DOHH2 (cell line): Measurements from ENCODE around the gene BICC1.

Source experiments
- H3F3A ChIP-seq: fragments of 200-600 bp; sonication (generic), shearing (Covaris generic); 2 replicates; pipeline ENCODE4 v1.6.0; 2016; ENCODE audit warnings: antibody characterized with exemption, mild to moderate bottlenecking; ENCODE audit not compliant: control insufficient read depth, insufficient read depth
- H3K27ac ChIP-seq: fragments of 200-600 bp; sonication (generic); 2 replicates; pipeline ENCODE4 v1.5.1; 2014; ENCODE audit warnings: low read depth, mild to moderate bottlenecking, low read length, moderate library complexity
- H3K27me3 ChIP-seq: fragments of 200-600 bp; sonication (generic); 2 replicates; pipeline ENCODE4 v1.6.1; 2014; ENCODE audit warnings: mild to moderate bottlenecking, low read length, mixed read lengths; ENCODE audit not compliant: control insufficient read depth
- H3K36me3 ChIP-seq: fragments of 200-600 bp; sonication (generic); 2 replicates; pipeline ENCODE4 v1.6.1; 2014; ENCODE audit warnings: mild to moderate bottlenecking, low read length, moderate library complexity, mixed read lengths; ENCODE audit not compliant: control insufficient read depth
- H3K4me1 ChIP-seq: fragments of 200-600 bp; sonication (generic); 2 replicates; pipeline ENCODE4 v1.6.1; 2014; ENCODE audit warnings: mild to moderate bottlenecking, low read length, mixed read lengths; ENCODE audit not compliant: control insufficient read depth
- H3K4me2 ChIP-seq: fragments of 200-600 bp; sonication (generic); 2 replicates; pipeline ENCODE4 v1.6.0; 2014; ENCODE audit warnings: mild to moderate bottlenecking, low read length, moderate library complexity
- H3K4me3 ChIP-seq: fragments of 200-600 bp; sonication (generic); 2 replicates; pipeline ENCODE4 v1.5.1; 2014; ENCODE audit warnings: mild to moderate bottlenecking, low read length, mixed read lengths
- H3K79me2 ChIP-seq: fragments of 200-600 bp; sonication (generic); 2 replicates; pipeline ENCODE4 v1.6.1; 2014; ENCODE audit warnings: mild to moderate bottlenecking, low read length, mixed read lengths; ENCODE audit not compliant: control insufficient read depth
- H3K9me2 ChIP-seq: fragments of 200-600 bp; sonication (generic); replicated peaks from 2 replicates; pipeline ENCODE4 v1.6.1; 2014; ENCODE audit warnings: mild to moderate bottlenecking, low read length, mixed read lengths; ENCODE audit not compliant: control insufficient read depth
- H3K9me3 ChIP-seq: fragments of 200-600 bp; sonication (generic); 2 replicates; pipeline ENCODE4 v1.6.1; 2014; ENCODE audit warnings: antibody characterized with exemption, low read length, mixed read lengths; ENCODE audit not compliant: control insufficient read depth, insufficient read depth
- H4K20me1 ChIP-seq: fragments of 200-600 bp; sonication (generic); 2 replicates; pipeline ENCODE4 v1.6.0; 2014; ENCODE audit warnings: low read depth, mild to moderate bottlenecking, antibody characterized with exemption, low read length, moderate library complexity; ENCODE audit not compliant: control insufficient read depth, insufficient read depth
- CTCF ChIP-seq: fragments of 200-600 bp; sonication (generic); IDR thresholded peaks from one replicate; pipeline ENCODE4 v1.5.1; 2014; ENCODE audit warnings: antibody characterized with exemption, mild to moderate bottlenecking, low read depth, low read length; ENCODE audit not compliant: poor library complexity, severe bottlenecking
- EZH2phosphoT487 ChIP-seq: fragments of 200-600 bp; sonication (generic); IDR thresholded peaks from 2 replicates; pipeline ENCODE4 v1.6.1; 2017; ENCODE audit warnings: borderline replicate concordance, mild to moderate bottlenecking, antibody characterized with exemption, low read length, moderate library complexity, mixed read lengths

BICC1 gene

GRCh38 chr10:58806970-58807628 is 294.4 kb downstream of the BICC1 start:
- Histone ChIP-seq H3K79me2 (no peaks in the 10 kb centered on the region), H3K36me3 (no peaks in the 10 kb centered on the region), H3K4me2 (no peak overlapping the region), H3K4me1 (no peaks in the 10 kb centered on the region), H3K9me3 (no peaks in the 10 kb centered on the region), H3F3A (no peaks in the 10 kb centered on the region), H3K4me3 (no peak overlapping the region), H4K20me1 (no peaks in the 10 kb centered on the region), H3K27ac (no peak overlapping the region), H3K27me3 (no peaks in the 10 kb centered on the region), H3K9me2 (no peaks in the 10 kb centered on the region)
- TF ChIP-seq EZH2phosphoT487 (no peak), CTCF (no peak)

DNA sequence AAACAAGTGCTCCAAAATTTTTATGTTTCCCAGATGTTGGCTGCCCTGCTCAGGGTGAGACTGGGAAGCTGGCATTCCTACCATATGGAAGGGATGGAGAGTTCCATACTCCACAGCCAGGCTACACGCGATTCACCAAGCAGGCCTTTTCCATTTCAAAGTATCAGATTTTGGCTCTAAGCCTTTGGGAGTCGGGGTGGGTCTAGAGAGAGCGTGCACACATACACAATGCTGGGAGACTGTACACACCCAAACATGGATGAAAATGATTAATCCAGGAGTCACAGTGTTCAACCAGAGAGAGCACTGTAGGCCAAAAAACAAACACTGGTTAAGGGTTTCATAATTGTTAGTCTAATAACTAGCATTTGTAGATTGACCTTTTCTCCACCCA is 295.0 kb downstream of the BICC1 start:
- Histone ChIP-seq H3K9me3 (no peaks in the 10 kb centered on the region), H3F3A (no peaks in the 10 kb centered on the region), H3K4me2 (no peak overlapping the region), H3K36me3 (no peaks in the 10 kb centered on the region), H3K4me1 (no peaks in the 10 kb centered on the region), H4K20me1 (no peaks in the 10 kb centered on the region), H3K79me2 (no peaks in the 10 kb centered on the region), H3K27me3 (no peaks in the 10 kb centered on the region), H3K9me2 (no peaks in the 10 kb centered on the region), H3K27ac (no peak overlapping the region), H3K4me3 (no peak overlapping the region)
- TF ChIP-seq EZH2phosphoT487 (no peak), CTCF (no peak)

DNA sequence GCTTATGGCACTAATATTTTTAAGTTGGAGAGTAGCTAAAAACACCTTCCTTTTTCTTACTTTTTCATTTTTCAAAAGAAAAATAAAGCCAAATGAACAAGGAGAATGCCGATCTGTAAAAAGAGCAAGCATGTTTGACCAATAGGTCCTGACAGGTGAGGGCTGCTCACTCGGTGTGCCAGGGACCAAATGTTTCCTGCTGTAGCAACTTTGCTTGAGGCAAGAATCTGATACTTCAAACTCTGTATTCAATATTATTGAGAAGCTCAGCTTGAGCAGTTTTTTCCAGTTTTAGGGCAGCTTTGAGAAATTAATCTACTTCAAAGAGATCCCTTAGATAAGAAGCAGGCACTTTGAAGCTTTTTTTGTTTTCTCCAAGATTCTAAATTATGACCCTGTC is 298.1 kb downstream of the BICC1 start:
- TF ChIP-seq CTCF (no peak), EZH2phosphoT487 (no peak)
- Histone ChIP-seq H3K36me3 (no peaks in the 10 kb centered on the region), H3K4me3 (no peak overlapping the region), H3K4me1 (no peaks in the 10 kb centered on the region), H3F3A (no peaks in the 10 kb centered on the region), H3K27me3 (no peaks in the 10 kb centered on the region), H3K9me2 (no peaks in the 10 kb centered on the region), H3K79me2 (no peaks in the 10 kb centered on the region), H3K9me3 (no peaks in the 10 kb centered on the region), H3K4me2 (no peak overlapping the region), H4K20me1 (no peaks in the 10 kb centered on the region), H3K27ac (no peak overlapping the region)
